ENCODE measurements around the gene SRD5A1.
"Not testable (repeated sequence)": the region's sequence is repeated elsewhere in the genome, so short reads cannot be mapped to it uniquely, and the experiment has no call there.

The SRD5A1 gene

DNA sequence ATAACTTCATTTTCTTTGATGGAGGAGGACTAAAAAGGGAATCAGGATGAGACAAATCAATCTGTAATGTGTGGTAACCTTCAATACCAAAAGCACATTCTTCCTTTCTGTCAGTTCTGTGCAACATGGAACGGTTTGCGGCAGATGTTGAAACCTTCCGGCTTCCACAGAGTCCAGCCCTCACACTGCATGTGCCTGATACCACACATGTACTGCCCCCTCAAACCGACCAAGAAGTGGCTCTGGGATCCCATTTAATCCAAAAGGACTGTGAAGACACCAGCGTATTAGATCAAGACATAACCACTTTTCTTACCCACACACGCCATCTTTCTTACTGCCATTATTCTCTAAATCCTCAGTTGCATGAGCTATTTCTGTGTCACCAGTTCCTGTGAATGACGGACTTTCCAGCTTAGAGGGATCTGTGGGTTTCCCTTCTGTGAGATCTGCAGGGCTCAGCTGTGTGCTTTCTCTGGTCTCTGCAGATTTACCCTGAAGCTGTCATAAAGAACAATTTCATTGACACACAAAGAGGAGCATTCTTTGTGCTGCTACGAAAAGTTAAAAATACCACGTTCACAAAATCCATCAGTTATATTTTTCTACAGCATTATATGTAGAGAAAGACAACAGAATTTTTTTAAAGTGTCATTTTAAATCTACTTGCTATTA is 26.2 kb upstream of the SRD5A1 start:
- no peak for DNase-seq

DNA sequence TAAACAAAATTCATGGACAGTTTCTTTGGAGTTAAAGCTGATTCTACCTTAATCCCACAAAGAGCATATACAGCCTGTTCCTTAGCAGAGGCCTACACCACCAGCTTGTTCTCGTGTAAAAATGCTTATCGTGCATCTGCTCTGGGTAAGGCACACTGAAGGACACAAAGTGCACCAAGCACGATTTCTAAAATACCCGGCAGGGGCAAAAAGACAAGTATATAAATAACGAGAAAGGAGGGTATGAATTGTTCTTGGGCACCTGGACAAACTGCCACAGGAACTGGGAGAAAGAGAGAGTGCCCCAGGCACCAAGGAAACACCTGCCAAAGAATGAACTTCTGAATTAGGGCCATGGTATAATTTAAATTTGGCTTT is 25.7 kb upstream of the SRD5A1 start:
- no peak for DNase-seq

DNA sequence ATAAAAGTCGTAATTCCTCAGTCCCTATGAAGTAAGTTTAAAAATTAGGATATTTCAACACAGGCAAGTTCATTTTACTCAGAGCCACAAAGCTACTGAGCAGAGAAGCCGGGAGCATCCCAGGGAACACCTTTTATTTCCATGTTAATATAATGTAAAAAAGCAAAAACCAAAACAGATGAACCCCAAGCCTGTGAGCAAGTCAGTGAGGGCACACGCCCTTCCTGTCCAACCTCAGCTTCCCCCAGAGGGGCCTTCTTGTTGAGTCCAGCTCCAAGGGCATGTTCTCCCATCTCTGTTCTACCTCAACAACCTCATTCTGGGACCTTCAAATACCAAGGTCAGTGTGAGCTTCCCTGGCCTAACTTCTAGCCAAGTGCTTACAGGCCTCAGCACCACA is 25.2 kb upstream of the SRD5A1 start:
- DNase-seq = no peak

DNA sequence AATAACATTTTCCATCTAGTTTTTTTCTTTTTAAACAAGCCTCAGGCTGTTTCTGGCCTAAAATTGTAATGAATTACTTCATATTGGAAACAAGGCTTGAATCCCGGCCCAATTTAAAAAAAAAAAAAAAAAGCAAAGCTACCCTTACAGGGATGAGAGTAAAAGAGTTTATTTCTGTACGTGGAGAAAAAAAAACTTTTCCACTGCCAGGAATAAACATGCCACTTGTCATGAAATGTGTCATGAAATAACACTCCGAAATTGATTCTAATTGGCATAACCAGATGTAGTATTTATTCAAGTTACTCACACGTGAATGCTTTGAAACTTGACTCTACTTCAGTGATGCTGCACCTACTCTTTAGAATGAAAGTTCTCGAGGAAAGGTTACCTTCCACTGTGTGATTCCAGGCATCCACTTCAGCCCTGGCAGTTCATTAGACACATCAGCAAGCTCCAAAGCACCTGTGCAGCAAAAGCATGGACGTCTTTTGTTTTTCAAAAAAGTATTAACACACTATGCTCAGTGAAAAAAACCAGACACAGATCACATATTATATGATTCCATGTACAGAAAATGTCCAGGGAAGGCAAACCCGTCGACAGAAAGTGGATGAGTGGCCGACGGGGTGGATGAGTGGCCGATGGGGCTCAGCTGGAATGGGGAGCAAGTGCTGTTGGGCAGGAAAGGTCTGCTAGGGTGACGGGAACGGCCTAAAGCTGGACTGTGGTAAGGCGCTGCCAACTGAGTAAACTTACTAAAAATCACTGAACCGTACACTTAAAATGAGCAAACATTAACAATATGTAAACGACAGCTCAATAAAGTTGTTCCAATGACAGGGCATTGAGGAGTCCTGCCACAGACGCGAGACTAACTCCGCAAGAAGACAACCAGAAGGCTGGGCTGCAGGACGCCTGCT is 21.6 kb upstream of the SRD5A1 start:
- no peak for DNase-seq

DNA sequence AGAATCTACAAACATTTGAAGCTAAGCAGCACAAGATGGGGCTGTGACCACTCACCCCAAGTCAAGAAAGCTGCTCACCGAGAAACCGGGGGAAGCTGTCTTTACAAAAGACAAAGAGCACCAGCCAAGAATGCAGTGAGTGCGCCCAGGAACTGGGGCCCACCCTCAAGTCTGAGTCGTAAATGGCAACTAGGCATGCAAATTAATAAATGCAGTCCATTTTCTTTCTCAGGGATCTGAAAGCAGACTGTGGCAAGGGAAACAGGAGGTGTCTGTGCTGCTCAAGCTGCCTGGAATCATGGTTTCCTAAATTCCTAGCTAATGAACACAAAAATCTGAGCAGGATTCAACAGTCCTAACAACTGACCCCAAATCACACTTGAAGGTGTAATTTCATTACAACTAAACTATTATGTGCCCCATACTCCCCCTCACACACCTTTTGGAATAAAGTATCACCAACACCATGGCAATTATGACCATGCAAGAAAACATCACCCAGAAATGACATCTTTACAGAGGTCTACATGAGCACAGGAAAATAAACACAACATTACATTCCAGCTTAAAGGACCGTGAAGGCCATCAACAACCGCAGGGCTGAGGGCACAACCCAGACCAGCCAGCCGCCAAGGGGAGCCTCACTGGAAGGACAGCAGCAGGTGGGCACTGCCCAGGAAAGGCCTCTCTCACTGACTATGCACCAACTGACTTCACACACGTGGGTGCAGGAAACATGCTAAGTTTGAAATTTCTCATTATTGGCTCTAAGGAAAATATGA is 18.0 kb upstream of the SRD5A1 start:
- DNase-seq = no peak

DNA sequence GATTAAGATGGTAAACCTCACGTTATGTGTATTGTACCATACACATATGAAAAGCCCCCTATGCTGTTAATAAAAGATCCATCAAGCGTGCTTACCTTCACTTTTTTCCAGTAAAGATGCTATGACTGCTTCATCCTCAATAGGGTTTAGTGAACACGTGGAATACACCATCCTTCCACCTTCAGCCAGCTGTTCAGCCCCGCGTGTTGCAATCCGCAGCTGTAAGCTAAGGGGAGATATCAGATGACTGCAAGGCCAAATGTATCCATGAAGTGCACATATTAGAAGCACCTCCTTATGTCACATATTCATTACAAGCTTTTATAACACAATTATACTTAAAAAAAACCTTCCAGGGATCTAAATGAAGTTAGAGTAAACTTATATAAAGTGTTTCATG is 16.6 kb upstream of the SRD5A1 start:
- no peak for DNase-seq

DNA sequence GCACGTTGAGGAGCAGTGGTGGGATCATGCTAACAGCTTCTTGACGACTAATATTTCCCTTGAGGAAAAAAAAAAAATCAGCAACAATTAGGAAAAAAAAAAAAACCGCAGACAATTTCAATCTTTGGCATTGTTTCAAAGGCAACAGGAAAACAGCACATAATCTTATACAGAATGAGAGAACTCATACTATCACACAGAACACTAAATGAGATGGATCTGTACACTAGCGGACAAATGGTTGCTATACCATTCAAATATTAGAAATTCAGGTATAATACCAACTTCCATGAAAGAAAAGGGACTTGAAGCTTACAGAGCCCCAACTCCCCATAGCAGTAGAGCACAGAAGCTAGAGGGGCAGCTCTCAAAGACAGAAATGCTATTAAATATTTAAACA is 10.0 kb upstream of the SRD5A1 start:
- DNase-seq = no peak

DNA sequence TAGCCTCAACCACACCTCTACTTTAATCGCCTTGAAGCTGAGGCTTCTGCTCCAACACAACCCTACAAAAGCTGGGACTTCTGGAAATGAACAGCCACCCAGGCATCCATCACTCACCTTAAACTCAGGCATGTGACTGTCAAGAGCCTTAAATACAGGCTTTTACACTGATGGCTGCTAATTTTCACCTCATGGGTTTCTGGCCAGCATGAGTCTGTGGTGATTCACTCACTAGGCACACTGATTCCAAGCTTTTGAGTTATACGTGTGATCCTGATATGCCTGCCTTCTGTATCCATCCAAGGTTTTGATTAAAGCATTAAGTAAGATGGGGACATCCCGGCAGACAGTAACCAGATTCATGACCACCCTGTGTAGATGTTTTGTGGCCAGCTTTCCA is 9.3 kb upstream of the SRD5A1 start:
- DNase-seq = no peak

DNA sequence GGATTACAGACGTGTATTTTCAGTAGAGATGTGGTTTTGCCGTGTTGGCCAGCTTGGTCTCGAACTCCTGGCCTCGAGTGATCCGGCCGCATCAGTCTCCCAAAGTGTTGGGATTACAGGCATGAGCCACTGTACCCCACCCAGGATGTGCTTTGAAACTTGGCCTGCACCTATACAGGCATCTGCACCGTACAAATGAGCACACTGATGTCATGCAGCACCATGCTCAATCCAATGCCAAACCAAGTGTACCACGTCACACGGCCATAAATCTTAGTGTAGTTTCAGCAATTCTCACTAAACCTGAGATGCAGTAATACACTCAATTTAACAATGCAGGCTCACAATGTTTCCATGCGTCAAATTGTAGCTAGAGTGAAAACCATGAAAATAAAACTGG is 6.7 kb upstream of the SRD5A1 start:
- no peak for DNase-seq

DNA sequence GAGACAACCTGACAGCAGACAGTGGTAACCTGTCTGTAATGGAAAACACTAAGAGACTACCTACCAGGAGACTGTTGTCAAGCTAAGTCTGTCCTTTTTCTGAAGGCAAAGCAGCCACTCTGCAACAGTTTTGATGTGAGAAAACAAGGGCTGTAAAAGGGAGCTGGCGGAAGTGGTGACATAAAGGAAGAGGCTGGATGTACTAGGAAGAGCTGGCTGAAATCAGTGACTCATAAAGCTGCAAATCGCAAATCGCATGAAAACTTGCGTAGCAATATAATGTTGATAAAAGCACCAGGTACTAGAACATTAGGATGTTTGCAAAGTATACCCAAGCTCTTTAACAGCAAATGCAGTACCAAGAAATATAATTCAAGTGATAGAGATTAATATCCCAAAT is 1.8 kb upstream of the SRD5A1 start:
- DNase-seq = no peak

DNA sequence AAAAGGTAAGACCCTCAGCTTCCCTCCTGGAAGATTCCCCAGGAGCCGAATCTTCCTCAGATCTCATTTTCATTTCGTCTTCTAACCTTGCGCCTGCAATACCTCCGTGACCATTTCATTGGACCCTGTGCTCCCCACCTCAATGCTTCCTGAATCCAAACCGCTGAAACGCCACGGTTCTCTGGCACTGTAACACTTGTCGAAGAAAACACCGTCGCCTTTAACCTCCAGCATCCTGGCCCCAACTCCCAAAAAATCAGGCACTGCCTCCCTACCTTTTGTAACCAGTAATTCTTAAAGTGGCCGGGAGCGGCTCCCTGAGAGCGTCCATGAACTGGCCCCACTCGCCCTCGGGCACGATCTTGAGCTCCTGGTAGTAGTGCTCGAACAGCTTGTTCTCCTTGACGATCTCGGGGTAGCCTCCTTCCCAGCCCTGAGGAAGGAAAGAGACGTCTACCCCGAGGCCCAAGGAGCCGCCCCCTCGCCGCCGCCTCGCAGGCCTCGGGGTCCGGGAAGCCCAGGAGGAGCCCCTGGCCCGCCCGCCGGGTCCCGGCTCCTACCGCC is 834 bp upstream of the SRD5A1 start:
- DNase-seq = no peak

DNA sequence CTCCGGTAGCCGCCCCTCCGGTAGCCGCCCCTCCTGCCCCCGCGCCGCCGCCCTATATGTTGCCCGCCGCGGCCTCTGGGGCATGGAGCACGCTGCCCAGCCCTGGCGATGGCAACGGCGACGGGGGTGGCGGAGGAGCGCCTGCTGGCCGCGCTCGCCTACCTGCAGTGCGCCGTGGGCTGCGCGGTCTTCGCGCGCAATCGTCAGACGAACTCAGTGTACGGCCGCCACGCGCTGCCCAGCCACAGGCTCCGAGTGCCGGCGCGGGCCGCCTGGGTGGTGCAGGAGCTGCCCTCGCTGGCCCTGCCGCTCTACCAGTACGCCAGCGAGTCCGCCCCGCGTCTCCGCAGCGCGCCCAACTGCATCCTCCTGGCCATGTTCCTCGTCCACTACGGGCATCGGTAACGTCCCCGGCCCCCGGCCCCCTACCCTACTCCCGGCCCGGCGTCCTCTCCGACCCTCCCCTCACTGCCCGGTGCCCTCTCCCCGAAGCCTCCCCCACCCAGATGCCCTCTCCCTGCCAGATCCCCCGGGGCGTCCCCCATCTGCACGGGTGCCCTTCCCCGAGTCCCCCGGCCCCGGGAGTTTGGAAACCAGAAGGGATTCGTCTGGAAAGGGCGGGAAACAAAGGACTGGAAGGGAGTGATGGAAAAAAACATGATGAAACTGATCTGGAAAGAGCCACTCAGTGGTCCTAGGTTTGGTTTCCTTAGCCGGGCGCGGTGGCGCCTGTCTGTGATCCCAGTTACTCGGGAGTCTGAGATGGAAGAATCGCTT is 417 bp downstream of the SRD5A1 start:
- peak in 1 of 2 experiments; percentile 41 for DNase-seq

DNA sequence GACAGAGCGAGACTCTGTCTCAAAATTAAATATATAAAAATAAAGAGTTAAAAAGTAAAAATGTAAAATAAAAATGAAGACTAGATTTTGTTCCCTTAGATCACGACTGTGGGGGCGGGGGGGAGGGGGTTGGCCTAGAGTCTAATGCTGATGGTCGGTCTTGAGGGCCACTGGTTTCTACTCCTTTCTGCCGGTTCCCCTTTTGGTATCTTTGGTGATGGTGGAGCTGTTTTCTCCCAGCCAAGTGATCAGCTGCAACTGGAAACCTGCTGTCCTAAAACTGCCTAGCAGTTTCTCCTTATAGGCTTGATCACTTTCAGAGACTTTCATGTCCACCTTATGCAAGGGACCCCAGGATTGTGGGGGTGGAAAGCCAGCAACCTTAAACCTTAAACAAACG is 1.1 kb downstream of the SRD5A1 start:
- no peak for DNase-seq

DNA sequence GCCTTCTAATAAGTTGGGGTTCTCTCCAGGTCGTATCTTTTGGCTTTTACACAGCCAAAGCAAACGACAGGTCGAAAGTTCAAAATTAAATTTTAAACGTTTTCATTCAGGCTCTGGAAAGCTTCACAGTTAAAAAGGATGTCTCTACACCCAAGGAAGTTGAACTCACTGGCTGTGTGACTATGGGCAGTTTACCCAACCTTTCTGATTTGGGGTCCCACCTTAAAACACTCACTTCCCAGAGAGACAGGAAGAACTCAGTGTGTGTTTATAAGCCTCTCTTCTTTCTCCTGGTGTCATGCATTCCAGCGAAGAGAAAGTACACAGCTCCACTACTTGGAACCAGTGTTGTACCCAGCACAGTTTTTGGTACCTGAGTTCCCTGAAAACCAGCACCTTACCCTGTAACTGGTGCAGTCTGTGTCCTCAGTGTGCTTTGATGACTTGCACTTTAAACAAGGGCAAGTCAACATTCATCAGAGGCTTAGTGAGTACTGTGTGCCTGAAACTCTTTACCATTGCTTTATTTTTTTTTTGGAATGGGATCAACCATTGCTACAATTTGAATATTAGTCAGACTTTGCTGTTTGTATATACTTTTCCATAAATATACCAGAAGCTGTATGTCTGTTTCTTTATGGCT is 1.7 kb downstream of the SRD5A1 start:
- DNase-seq = no peak

DNA sequence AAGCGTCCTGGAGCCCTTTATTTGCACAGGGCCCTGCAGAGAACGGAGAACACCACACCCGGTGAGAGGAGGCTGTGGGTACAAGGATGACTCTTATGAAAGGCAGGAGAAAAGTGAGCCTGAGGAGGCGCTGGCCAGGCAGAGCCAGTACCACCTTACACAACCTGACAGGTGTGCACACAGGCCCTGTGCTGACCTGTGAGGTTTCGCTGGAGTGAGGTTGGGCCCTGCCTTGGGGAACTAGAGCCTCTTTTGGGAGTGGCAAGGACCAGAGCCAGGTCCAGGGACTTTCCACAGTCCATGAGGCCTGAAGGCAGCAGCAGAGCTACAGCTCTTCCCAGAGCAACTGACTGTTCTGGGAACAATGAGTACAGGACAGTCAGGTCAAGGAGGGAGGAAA is 3.1 kb downstream of the SRD5A1 start:
- no peak for DNase-seq

DNA sequence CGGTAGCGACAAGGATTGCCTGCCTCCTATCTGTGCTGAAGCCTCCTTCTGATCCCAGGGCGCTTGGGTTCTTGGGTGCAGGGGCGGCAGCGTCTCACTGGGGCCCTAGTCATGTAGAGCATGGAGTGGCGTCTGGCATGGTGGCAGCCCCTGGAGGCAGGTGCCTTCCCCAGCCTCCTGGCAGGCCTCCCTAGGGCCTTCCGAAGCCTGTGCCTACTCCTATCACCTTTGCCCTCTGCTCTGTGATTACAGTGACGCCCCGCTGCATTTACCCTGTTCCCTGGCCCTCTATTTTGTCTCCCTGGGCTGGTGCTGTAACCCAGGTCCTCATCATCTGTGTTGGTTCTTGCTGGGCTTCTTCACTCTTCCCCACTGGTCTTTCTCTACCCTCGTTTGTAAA is 3.8 kb downstream of the SRD5A1 start:
- DNase-seq = no peak

DNA sequence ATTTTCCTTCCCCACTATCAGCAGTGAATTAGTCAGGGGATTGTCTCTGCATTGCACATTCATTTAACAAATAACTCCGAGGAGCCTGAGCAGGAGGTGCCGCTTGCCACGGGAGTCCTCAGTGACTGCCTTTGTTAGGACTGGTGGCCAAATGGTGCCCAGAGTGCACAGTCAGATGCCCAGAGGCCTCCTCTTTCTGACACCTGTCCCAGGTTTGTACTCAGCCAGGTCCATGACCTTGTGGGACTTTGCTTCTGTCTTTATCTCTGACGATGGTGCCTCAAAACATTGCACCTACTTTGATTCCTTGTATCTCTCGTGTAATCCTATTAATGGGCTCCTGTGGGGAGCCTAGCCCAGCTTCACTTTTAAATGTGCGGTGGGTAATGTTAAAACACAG is 4.3 kb downstream of the SRD5A1 start:
- no peak for DNase-seq

DNA sequence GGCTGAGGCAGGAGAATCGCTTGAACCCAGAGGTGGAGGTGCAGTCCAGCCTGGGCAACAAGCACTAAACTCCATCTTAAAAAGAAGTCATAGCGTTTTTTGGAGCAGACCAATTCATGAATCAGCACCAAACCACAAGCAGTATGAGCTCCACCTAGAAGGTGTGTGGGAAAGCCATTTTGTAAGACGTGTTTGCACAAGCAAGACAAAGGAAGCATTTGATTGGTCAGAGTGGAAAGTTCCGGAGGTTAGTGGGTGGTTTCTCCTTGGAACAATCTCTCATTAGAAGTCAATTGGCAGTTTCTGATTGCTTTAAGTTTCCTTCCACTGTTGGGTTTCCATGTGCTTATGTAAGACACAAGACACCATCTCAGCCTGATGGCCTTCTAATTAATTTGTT is 5.0 kb downstream of the SRD5A1 start:
- no peak for DNase-seq

DNA sequence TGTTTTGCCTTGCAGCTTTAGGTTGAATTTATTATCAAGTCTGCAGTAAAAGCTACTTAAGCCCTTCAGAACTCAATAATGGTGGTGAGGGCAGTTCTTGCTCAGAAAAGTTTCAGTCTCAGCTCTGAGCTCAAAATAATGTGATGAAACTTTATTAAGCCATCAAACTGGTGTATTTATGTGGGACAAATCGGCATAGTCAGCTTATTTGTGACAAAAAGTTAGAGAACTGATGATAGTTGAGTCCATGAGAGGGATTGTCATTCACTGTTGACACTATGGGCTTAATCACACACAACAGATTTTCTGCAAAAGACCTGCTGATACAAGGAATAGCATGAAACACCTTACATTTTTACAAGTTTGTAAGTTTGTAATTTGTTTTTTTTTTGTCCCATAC is 9.4 kb downstream of the SRD5A1 start:
- no peak for DNase-seq

DNA sequence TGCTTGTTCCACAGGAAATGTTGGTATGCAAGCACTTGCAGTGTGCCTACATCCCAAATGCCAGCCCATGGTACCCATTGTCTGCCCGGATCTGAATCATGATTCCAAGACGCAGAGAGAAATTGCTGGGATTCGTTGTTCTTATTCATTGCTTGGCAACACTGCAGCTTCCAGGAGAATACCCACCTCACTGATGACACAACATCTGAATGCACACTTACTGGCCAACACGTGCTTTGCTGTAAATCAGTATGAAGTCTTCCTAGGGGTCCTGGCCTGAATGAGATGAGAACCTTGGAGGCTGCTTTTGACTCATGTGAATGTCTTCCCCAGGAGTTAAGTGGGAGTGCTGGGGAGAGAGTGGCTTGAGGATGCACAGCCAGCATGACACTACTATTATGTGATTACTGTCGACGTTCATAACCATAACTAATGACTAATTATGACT is 11.6 kb downstream of the SRD5A1 start:
- DNase-seq = no peak

DNA sequence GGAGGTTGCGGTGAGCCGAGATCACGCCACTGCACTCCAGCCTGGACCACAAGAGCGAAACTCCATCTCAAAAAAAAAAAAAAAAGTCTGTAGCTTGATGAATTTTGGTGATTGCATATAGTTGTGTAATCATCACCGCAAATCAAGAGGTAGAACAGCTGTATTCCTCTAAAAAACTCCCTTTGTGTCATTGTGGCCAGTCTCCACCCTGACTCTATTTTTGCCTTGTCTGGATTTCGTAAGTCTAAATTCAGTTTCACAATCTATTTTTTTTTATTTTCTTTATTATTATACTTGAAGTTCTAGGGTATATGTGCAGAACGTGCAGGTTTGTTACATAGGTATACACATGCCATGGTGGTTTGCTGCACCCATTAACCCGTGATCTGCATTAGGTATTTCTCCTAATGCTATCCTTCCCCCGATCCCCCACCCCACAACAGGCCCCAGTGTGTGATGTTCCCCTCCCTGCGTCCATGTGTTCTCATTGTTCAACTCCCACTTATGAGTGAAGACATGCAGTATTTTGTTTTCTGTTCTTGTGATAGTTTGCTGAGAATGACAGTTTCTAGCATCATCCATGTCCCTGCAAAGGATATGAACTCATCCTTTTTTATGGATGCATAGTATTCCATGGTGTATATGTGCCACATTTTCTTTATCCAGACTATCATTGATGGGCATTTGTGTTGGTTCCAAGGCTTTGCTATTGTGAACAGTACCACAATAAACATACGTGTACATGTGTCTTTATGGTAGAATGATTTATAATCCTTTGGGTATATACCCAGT is 12.5 kb downstream of the SRD5A1 start:
- DNase-seq = not testable (repeated sequence)

Measured in activated CD4-positive, alpha-beta T cell treated with anti-CD3 and anti-CD28 coated beads, Interleukin-2, amount 50 U/mL, for 48 hours (primary cell).